Fibroblast of skin of right biceps (primary cell): Measurements from ENCODE around the gene GMEB2.
"Not testable (repeated sequence)": the region's sequence is repeated elsewhere in the genome, so short reads cannot be mapped to it uniquely, and the experiment has no call there.

ENCODE experiments used
- DNase-seq: peaks from one replicate; pipeline ENCODE4 v3.0.0-alpha.2; 2013

GMEB2 gene, protein sequence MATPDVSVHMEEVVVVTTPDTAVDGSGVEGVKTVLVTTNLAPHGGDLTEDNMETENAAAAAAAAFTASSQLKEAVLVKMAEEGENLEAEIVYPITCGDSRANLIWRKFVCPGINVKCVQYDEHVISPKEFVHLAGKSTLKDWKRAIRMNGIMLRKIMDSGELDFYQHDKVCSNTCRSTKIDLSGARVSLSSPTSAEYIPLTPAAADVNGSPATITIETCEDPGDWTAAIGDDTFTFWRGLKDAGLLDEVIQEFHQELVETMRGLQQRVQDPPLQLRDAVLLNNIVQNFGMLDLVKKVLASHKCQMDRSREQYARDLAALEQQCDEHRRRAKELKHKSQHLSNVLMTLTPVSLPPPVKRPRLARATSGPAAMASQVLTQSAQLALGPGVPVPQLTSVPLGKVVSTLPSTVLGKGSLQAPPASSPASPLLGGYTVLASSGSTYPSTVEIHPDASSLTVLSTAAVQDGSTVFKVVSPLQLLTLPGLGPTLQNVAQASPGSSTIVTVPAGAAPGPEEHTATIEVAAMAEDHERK

GRCh38 chr20:63626424-63627128 lies at the start of gene GMEB2:
GMEB2 (minus strand) TSS chr20:63627101; CDS start chr20:63619397, 7,704 bp downstream.
- peak; percentile 81 for DNase-seq

- DNase-seq, result no peak
These were observed 48.9 kb upstream of the GMEB2 start for GRCh38 chr20:63675681-63676368.

GRCh38 chr20:63673951-63674350 lies 47.0 kb upstream of the GMEB2 start:
- no peak for DNase-seq

DNA sequence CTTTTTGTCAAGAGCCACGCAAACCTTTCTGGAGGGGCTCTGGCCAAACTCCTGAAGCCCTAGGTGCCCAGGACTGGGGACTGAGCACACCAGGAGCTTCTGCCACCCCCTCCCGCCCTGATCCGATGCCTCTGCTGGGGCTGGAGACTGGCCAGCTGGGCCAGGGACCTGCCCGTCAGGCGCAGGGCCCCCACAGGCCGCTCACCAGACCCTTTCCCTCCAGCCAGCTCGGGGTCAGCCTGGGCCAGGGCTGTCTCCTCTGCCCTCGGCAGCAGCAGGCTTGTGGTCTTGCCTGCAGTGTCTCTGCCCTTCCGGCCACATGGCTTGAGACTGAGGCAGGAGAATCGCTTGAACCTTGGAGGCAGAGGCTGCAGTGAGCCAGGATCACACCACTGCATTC lies 45.8 kb upstream of the GMEB2 start:
- DNase-seq, result no peak

DNA sequence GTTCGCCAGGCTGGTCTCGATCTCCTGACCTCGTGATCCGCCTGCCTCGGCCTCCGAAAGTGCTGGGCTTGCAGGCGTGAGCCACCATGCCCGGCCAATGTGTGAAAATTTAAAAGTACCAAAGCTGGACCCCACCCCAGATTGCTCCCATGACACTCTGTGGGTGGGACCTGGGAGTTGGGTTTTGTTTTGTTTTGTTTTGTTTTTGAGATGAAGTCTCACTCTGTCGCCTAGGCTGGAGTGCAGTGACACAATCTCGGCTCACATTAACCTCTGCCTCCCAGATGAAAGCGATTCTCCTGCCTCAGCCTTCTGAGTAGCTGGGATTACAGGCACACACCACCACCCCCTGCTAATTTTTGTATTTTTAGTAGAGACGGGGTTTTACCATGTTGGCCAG lies 44.8 kb upstream of the GMEB2 start:
- DNase-seq, result not testable (repeated sequence)

GRCh38 chr20:63668351-63668750 lies 41.5 kb upstream of the GMEB2 start:
- no peak for DNase-seq

DNA sequence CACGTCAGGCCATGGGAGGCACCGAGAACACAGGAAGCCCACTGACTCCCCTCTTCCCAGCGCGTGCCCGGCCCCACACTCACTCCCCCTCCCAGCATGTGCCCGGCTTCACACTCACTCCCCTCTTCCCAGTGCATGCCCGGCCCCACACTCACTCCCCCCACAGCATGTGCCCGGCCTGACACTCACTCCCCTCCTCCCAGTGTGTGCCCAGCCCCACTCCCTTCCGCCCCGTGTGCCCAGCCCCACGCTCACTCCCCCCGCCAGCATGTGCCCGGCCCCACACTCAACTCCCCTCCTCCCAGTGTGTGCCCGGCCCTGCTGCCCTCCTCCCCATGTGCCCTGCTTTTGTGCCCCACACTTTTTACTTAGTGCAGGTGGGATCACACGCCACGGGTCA lies 41.0 kb upstream of the GMEB2 start:
- no peak for DNase-seq

DNA sequence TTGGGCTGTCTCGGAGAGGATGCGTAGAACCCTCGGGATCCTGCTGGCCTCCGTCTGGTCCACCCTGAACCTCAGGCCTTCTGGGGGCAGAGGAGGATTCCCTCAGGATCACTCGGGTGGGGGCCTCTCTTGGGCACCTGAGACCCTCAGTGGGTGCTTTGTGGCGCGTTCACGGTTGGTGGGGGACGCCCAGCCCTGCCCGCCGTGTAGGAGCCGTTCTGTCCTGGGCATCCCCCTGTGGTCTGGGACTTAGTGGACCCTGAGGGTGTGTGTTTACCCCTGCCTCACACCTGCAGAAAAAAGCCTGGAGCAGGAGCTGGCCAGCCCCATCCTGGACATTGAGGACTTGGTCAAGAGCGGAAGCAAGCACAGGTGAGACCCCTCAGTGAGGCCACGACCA lies 38.8 kb upstream of the GMEB2 start:
- DNase-seq, result no peak

GRCh38 chr20:63664861-63665594 lies 38.1 kb upstream of the GMEB2 start:
- DNase-seq, result peak; percentile 38

GRCh38 chr20:63664143-63664851 lies 37.4 kb upstream of the GMEB2 start:
- DNase-seq, result no peak

DNA sequence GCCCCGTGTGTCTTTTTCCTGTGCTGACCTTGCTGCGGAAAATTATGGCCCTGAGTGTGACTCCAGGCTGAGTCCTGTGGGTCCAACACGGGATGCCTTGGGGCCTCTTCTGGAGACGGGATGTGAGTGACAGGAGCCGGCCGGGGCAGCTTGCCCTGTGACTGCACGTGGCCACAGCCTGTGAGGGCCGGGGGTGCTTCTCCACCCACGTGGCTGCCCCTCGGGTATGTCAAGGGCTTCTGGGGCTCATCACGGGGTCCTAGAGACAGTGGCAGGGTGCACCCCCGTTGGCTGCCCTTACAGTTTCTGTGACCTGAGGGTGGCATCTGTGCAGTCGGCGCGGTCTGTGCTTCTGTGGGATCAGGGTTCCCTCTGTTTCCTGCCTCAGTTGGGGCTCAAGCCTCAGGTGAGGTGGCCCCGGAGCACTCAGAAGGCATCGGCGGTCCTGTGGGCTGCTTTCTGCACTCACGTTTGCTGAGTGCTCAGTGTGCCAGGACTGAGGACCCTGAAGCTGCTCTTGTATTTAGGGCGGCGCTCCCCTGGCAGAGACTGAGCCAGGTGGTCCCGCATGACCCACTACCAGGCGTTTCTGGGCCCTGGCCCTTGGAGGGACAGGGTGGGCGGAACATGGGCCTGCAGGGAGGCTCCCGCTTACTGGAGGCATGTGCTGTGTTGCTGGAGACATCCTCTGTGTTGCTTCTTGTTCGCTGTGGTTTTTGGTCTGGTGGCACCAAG lies 36.6 kb upstream of the GMEB2 start:
- no peak for DNase-seq

DNA sequence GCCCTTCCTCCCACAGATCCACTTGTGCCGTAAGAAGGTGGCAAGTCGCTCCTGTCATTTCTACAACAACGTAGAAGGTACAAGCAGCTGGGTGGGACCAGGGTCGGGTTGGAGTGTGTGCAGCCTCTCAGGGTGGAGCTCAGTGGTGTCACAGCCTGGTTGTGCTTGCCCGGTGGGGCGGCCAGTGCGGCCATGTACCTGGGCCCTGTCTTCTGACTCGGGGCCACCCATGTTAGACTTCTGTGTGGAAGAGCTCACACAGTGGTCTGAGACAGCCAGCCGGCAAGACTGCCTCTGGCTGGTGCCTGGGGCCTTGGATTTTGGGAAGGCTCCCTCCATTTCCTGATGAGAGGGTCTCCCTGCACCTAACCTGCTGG lies 35.9 kb upstream of the GMEB2 start:
- no peak for DNase-seq

- no peak for DNase-seq
These were observed 35.3 kb upstream of the GMEB2 start for GRCh38 chr20:63661959-63662812.

DNA sequence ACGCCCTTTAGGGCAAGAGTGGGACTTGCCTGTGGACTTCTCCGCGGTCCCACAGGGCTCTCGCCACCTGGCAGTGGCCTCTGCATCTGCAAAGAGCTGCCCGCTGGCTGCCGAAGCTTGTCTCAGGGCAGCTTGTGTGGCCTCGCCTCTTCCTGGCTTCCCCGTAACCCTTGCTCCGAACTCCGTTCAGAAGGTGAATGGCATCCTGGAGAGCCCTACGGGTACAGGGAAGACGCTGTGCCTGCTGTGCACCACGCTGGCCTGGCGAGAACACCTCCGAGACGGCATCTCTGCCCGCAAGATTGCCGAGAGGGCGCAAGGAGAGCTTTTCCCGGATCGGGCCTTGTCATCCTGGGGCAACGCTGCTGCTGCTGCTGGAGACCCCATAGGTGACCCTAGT lies 34.2 kb upstream of the GMEB2 start:
- DNase-seq, result no peak

DNA sequence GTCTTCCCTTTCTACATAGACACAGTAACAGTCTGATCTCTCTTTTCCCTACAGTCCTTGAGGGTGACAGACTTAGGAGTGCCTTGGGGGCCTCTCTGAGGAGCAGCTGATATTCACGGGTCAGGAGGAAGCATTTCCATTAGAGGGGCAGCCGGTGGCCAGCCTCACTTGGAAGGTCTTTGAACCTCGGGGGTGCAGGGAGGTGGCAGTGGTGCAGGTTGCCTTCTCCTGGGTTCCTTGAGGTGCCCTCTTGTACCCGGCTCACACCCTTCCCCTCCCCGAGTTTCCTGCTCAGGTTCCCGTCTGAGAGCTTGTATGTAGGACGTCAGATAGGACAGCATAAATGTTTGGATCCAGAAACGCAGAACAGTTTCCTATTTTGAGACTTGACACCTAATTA lies 33.7 kb upstream of the GMEB2 start:
- no peak for DNase-seq

- not testable (repeated sequence) for DNase-seq
These were observed 33.3 kb upstream of the GMEB2 start for GRCh38 chr20:63660174-63660573.

DNA sequence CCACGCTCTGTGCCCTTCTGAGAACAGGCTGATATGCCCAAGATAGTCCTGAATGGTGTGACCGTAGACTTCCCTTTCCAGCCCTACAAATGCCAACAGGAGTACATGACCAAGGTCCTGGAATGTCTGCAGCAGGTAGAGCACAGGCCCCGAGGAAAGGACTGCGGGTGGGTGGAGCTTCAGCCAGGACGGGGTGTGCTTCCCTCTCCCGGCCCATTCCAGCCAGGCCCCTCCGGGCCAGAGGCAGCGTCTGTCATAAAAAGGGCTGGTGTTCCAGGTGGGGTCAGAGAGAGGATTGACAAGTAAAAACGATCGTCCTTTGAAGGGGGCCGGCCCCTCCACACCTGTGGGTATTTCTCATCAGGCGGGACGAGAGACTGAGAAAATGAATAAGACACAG lies 32.5 kb upstream of the GMEB2 start:
- no peak for DNase-seq

GRCh38 chr20:63658749-63659187 lies 31.9 kb upstream of the GMEB2 start:
- peak; percentile 37 for DNase-seq

DNA sequence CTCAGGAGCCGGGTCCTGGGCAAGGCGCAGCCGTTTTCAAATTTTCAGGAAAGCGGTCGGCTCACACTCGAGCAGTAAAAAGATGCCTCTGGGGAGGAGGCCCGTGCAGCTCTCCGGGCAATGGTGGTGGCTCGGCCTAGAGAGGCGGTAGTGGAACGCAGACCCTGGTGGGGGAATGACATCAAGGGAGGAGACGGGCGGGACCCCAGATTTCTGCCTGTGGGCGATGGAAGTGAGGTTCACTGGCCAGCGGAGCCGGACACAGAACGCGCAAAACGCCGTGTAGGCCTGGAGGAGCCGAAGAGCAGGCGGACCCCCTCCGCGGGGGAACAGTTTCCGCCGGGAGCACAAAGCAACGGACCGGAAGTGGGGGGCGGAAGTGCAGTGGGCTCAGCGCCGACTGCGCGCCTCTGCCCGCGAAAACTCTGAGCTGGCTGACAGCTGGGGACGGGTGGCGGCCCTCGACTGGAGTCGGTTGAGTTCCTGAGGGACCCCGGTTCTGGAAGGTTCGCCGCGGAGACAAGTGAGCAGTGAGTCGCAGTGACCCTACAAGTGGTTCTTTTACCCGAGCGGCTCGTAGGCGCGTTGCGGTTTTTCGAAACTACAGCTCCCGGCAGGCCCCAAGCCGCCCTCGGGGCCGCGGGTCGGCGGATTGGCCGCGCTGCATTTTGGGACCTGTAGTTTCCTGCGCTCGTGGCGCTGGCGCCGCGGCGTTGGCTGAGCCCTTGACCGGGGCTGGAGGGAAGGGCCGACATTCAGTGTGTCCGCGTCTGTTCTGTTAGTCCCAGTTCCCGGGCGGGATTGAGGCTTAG lies 31.2 kb upstream of the GMEB2 start, which contains the start of gene RTEL1:
TSS of gene RTEL1 (plus strand) at position 376 of the 812 bp plus-strand sequence. CDS start 1,091 bp downstream, outside the sequence.
- peak; percentile 90 for DNase-seq
